ENCODE measurements around the gene KAZALD1.
A peak's percentile ranks its signal among the peaks of the same experiment; 100 is the strongest.

The KAZALD1 gene

DNA sequence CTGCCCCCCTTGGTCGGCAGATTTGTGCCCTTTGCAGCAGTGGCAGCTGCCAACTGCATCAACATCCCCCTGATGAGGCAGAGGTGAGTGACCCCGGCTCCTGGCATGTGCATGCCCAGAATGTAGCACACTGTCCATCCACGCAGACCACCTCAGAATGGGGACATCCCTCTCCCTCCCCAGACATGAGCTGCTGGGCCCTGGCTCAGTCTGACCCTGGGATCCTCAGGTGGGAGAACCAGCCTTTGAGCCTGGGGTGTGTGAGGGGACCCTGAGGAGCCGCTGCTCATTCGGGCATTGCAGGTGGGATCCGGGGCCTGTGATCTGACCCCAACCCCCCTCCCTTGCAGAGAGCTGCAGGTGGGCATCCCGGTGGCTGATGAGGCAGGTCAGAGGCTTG is 25.1 kb upstream of the KAZALD1 start:
- Mint-ChIP-seq H3K36me3 (peaks cover 79% of the 10 kb centered on the region), H3K4me1 (peaks cover 25% of the 10 kb centered on the region), H3K9me3 (no peaks in the 10 kb centered on the region), H3K27ac (peak overlapping the region; percentile 54), H3K4me3 (no peak overlapping the region)
- no peak for ATAC-seq
- DNase-seq (ENCODE audit: low spot score in 2 of 2): no peak

DNA sequence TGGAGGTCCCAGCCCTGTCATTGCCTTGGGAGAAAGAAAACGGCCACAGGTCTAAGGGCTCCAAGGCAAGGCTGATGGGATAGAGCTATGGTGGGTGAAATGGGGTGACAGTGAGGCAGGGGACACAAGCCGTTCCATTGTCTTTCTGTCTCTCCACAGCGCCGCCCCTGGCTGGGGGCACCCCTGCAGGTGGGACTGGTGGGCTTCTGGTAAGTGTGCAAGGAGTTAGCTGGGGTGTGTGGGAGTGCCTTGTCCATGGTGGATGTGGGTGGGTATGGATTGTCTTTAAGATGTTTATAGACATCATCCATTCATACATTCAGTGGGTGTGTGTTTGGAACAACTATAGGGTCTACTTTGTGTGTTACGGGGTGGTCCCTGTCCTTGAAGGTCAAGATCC is 23.3 kb upstream of the KAZALD1 start:
- ATAC-seq: no peak
- Mint-ChIP-seq H3K4me1 (peaks cover 26% of the 10 kb centered on the region), H3K4me3 (no peak overlapping the region)

DNA sequence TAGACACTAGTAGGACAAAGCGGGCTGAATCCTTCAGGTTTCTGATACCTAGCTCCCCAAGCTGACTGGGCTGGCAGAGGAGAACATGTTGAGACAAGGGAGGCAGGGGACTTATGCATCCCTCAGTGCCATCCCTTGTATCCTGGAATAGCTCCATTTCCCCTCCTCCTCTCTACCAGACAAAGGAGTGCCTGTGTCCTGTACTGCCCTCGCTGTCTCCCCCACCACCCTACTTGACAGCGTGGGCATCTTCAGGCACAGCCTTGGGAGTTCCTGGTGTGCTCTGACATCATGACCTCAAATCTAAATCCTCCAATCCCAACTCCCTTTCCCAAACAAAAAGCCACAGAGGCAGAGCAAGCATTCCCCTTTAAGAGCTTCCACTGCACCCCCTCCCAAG is 21.7 kb upstream of the KAZALD1 start:
- H3K4me1 Mint-ChIP-seq: peaks cover 24% of the 10 kb centered on the region
- ATAC-seq (no peak), DNase-seq (ENCODE audit: low spot score in 2 of 2) (no peak)
- H3K36me3 Mint-ChIP-seq: peaks cover 63% of the 10 kb centered on the region
- H3K4me3 Mint-ChIP-seq: no peak overlapping the region
- H3K27ac Mint-ChIP-seq: no peak overlapping the region
- no peaks in the 10 kb centered on the region for H3K9me3 Mint-ChIP-seq

More for the DNA sequence above, 23.3 kb upstream of the KAZALD1 start:
- peak overlapping the region; percentile 24 for H3K27ac Mint-ChIP-seq
- H3K36me3 Mint-ChIP-seq: peaks cover 75% of the 10 kb centered on the region
- DNase-seq (ENCODE audit: low spot score in 2 of 2): no peak
- no peaks in the 10 kb centered on the region for H3K9me3 Mint-ChIP-seq

DNA sequence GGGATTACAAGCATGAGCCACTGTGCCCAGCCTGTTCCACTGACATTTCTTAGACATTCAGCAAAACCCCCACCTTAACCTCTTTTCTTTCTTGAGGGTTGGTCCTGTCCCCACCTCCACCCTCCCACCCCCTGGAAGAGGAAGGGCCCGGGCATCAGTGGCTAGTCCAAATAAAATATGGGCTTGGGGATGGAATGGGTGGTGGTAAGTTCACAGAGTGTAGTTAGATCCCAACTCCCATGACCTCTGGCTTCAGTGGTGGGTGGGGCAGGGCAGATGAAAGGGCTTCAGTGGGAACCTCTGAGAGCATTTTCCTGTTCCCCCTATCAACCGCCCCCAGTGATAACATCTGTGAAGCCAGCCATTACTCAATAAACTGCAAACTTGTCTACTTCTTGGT is 20.9 kb upstream of the KAZALD1 start:
- H3K27ac Mint-ChIP-seq: no peak overlapping the region
- no peak overlapping the region for H3K4me3 Mint-ChIP-seq
- no peak for DNase-seq (ENCODE audit: low spot score in 2 of 2)
- no peaks in the 10 kb centered on the region for H3K9me3 Mint-ChIP-seq
- H3K36me3 Mint-ChIP-seq: peaks cover 55% of the 10 kb centered on the region
- no peak for ATAC-seq
- peaks cover 24% of the 10 kb centered on the region for H3K4me1 Mint-ChIP-seq

DNA sequence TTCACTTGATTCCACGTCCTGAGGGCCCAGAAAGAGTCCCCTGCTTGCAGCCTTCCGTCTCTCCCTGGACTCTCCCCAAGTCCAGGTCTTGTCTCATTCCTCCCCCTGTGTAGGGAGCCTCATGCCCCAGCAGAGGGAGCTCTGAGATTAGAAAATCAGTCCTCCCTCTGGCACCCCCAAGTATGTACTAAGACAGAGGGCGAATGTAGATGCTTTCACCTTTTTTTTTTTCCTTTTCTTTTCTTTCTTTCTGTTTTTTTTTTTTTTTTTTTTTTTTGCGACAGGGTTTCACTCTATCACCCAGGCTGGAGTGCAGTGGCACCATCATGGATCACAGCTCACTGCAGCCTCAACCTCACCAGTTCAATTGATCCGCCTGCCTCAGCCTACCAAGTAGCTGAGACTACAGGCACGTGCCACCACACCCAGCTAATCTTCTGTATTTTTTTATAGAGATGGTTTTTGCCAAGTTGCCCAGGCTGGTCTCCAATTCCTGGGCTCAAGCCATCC is 20.5 kb upstream of the KAZALD1 start:
- H3K9me3 Mint-ChIP-seq: no peaks in the 10 kb centered on the region
- peak; percentile 47 to 83 for DNase-seq (ENCODE audit: low spot score in 2 of 2)
- peak; percentile 80 for ATAC-seq
- H3K36me3 Mint-ChIP-seq: peaks cover 51% of the 10 kb centered on the region
- H3K27ac Mint-ChIP-seq: no peak overlapping the region
- peaks cover 24% of the 10 kb centered on the region for H3K4me1 Mint-ChIP-seq
- no peak overlapping the region for H3K4me3 Mint-ChIP-seq

DNA sequence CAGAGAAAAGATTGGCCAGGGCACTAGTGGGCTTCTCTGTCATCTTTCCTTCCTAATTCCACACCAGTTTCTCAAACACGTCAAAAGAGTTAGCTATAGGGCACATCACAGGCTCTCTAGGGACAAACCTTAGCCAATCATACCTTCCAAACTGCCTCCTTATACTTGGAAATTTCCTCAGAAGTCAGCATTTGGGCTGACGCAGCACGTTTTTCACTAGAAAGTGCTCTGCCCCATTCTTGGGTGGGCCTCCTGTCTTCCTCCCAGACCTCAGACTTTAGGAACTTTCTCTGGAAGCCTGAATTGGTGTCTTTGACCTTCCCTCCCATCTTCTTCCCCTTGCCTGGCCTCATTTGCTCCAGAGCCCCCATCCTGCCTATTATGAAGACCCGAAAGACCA is 19.7 kb upstream of the KAZALD1 start:
- DNase-seq (ENCODE audit: low spot score in 2 of 2) (no peak), ATAC-seq (no peak)
- Mint-ChIP-seq H3K4me3 (peak overlapping the region; percentile 93), H3K36me3 (peaks cover 43% of the 10 kb centered on the region), H3K9me3 (no peaks in the 10 kb centered on the region), H3K4me1 (peaks cover 24% of the 10 kb centered on the region), H3K27ac (peak overlapping the region; percentile 98)

DNA sequence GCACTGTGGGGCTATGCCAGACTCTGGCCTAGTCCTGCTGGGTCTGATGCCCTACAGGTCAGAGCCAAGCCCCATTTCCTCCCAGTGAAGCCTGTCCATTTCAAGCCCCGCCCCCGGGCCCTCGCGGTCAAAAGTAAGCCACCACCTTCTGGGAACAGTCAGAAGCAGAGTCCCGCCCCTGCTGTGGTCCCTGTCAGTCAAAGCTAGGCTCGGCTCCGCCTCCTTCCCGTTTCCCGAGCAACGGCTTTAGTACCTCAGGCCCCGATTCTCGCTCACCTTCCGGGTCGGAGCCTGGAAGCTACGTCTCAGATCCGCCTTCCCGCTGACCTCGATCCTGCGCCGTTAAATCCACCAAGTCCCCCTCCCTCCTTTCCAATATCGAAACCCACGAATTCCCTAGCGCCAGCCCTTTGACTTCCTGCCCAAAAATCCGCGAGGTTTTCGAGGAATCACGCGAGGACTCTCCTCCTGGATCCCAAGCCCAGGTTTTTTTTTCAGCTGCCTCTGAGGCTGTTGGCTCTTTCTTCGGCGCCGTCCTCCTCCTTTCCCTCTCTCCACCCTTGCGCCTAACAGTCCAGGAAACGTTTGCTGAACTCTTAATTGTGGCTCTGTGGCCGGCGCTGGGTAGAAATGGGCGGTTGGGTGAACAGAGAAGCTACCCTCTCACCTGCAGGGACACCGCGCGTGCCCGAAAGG is 19.0 kb upstream of the KAZALD1 start:
- no peaks in the 10 kb centered on the region for H3K9me3 Mint-ChIP-seq
- peaks cover 36% of the 10 kb centered on the region for H3K36me3 Mint-ChIP-seq
- DNase-seq (ENCODE audit: low spot score in 2 of 2): peak; percentile 78 to 95
- H3K27ac Mint-ChIP-seq: peak overlapping the region; percentile 98
- ATAC-seq: peak; percentile 97
- H3K4me3 Mint-ChIP-seq: peak overlapping the region; percentile 93
- peaks cover 24% of the 10 kb centered on the region for H3K4me1 Mint-ChIP-seq

DNA sequence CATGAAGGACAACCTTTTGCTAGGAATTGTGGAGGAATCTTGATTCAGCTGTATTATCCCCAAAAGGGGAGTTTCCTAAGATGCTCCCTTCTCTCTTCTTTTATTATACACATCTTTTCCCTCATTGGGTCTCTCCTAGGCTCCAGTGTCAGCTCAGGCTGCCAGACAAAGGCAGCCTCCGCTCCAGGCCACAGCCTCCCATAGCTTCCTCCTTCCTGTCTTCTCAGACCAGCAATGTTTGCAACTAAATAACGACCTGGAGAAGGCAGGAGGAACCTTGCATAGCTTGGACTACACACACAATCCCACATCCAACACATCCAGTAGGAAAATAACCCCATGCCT is 18.5 kb upstream of the KAZALD1 start:
- Mint-ChIP-seq H3K9me3 (no peaks in the 10 kb centered on the region), H3K4me3 (peak overlapping the region; percentile 93), H3K27ac (peak overlapping the region; percentile 98), H3K36me3 (peaks cover 31% of the 10 kb centered on the region), H3K4me1 (peaks cover 28% of the 10 kb centered on the region)
- DNase-seq (ENCODE audit: low spot score in 2 of 2): no peak
- ATAC-seq: no peak

DNA sequence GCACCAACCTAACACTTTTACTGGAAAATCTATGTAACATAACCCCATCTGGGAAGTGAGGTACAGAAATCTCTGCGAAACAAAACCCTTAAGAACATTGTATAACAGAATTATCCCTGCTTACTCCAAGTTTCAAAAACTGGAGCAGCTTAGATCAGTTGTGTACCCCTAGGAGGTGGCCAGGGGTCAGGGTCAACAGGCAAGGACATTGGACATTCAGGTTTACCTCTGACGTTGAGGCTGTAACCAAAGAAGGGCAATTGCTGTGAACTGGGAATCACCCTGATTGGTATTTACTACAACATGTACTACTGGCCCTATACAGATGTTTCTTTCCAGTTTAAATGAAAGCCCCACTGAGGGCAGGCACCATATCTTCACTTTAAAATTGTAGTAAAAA is 17.7 kb upstream of the KAZALD1 start:
- H3K4me3 Mint-ChIP-seq: no peak overlapping the region

DNA sequence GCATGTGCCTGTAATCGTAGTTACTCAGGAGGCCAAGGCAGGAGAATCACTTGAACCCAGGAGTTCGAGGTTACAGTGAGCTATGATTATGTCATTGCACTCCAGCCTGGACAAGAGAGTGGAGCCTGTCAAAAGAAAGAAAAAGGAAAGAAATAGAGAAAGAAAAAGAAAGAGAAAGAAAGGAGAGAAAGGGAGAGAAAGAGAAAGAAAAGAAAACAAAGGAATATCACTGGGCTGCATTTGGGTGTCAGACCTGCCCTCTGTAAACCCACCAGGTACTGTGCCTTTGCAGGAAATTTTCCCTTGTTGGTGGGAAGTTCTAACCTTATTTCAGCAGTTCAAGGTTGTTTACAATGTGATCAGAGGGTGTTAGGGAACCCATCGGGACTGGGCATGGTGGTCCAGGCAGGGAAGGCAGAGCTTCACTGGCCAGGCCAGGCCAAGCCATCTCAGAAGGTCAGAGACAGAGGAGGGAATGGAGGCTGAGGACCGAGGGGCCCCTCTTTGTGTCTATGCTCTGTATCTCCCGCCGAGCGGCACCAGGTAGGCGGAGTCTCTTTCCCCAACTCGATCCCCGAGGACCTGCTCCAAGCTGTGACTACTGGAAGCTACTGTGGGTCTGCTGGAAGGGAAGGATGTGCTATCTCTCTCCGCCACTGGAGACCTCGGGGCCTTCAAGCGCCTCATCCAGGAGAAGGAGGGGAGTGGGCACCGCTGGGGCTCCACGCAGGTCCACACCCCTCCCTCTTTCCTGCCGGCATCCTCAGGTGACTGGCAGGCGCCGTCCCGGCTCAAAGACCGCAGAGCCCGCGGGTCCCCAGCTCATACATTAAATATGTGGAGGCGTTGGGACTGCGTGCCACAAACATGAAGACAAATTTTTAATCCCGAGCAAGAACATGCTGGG is 15.2 kb upstream of the KAZALD1 start:
- Mint-ChIP-seq H3K27ac (no peak overlapping the region), H3K9me3 (no peaks in the 10 kb centered on the region), H3K36me3 (peaks cover 8% of the 10 kb centered on the region), H3K4me1 (peaks cover 44% of the 10 kb centered on the region), H3K4me3 (no peak overlapping the region)
- ATAC-seq: no peak
- DNase-seq (ENCODE audit: low spot score in 2 of 2): no peak

More for the DNA sequence above, 17.7 kb upstream of the KAZALD1 start:
- H3K9me3 Mint-ChIP-seq: no peaks in the 10 kb centered on the region
- H3K27ac Mint-ChIP-seq: no peak overlapping the region
- H3K4me1 Mint-ChIP-seq: peaks cover 36% of the 10 kb centered on the region
- ATAC-seq: no peak
- peaks cover 23% of the 10 kb centered on the region for H3K36me3 Mint-ChIP-seq
- DNase-seq (ENCODE audit: low spot score in 2 of 2): no peak

DNA sequence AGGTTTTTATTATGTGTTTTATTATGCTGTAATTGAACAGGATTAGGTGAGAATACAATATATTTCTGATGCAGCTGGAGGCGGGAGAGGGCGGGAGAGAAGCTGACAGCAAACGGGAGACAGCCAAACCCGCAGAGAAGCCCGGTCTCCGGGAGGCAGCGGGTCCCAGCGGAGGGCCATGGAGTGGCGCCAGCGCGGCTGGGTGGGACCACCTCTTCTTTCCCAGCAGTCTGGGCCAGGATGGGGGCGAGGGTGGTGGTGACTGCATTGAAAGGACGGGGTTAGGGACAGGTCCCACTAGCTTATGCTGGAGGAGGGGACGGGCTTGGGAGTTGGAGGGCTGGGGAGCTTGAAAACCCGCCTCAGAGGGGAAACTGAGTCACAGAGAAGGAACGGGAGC is 14.5 kb upstream of the KAZALD1 start:
- H3K4me1 Mint-ChIP-seq: peaks cover 41% of the 10 kb centered on the region
- no peak overlapping the region for H3K27ac Mint-ChIP-seq
- H3K36me3 Mint-ChIP-seq: peaks cover 8% of the 10 kb centered on the region
- DNase-seq (ENCODE audit: low spot score in 2 of 2): no peak
- H3K9me3 Mint-ChIP-seq: no peaks in the 10 kb centered on the region
- no peak overlapping the region for H3K4me3 Mint-ChIP-seq
- no peak for ATAC-seq

DNA sequence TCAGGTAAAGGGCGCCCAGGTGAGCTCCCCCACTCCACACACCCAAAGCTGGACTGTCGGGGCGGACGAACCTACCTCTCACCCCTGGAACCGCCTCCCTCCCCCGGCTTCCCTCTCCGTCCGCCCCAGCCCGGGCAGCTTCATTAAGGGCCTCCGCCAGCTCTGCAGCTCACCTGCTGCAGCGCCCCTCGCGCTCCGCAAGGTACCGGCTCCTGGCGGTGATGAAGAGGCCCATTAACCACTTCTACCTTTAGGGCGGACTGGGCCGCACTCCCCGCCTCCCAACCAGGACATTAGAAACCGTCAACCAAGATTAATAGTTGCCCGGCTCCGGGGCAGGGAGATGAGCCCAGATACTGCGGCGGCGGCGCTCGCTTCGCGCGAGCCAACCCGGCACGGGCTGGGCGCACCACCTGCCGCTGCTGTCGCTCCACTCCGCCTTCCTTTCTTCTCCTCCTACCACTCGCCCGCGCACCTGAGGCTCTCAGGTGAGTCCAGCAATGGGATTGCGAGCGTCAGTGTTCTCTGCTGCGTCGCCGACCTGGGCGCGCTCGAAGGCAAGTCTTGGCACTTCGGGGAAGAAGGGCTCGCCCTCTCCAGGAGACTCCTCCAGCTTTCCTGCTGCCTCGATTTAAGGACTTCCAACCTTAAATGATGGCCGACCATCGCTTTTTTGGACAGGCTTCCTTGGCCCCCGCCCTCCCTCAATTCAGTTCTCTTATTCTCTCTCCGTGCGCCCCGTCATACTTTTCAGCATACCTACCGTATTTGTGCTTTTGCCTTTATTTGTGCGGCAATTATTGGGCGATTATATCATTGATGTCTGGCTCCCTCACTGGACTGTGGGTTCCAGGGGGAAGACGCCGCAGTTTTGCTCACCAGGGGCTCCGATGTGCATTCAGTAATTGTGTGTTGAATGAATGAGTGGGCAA is 13.6 kb upstream of the KAZALD1 start:
- ATAC-seq (no peak), DNase-seq (ENCODE audit: low spot score in 2 of 2) (no peak)
- no peaks in the 10 kb centered on the region for H3K9me3 Mint-ChIP-seq
- no peaks in the 10 kb centered on the region for H3K36me3 Mint-ChIP-seq
- peaks cover 31% of the 10 kb centered on the region for H3K4me1 Mint-ChIP-seq
- H3K4me3 Mint-ChIP-seq: no peak overlapping the region
- no peak overlapping the region for H3K27ac Mint-ChIP-seq

DNA sequence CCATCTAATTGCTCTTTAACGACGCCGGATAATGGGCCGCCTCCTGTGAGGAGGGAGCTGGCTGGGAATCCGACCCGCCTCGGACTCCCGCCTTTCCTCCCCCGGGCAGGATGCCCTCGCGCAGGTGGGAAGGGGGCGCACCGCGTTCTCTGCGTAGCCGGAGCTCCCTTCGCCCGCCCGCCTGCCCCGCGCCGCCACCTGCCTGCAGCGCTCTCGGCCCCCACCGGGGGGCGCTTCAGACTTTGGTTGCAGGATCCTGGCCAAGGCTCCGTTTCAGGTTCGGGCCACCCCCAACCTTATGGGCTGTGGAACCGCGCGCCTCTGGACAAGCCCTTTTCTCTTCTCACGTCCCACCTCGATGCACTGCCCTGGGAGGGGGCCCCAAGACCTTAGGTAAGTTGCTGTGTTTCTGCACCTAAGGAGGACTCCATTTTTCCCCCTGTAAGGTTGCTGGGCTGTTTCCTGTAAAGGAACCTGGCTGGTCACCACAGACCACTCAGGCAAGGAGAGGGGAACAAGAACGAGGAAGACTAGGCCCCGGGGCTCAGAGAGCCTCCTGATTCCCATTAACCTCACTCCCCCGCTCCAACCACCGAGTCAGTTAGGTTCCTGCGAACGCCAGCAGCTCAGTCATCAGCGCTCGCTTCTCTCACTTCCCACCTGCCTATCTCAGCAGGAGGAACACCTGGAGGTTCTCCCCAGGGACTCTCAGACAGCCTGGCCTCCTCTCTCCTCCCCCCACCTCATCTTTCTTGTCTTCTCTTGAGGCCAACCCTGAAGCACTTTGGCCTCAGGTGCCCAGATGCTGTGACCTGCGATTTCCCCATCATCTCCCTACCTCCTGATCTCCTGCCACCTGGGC is 11.3 kb upstream of the KAZALD1 start:
- Mint-ChIP-seq H3K4me3 (peak overlapping the region; percentile 29), H3K9me3 (no peaks in the 10 kb centered on the region), H3K4me1 (peaks cover 26% of the 10 kb centered on the region), H3K36me3 (no peaks in the 10 kb centered on the region), H3K27ac (no peak overlapping the region)
- ATAC-seq: peak; percentile 86
- DNase-seq (ENCODE audit: low spot score in 2 of 2): peak; percentile 89 to 93

DNA sequence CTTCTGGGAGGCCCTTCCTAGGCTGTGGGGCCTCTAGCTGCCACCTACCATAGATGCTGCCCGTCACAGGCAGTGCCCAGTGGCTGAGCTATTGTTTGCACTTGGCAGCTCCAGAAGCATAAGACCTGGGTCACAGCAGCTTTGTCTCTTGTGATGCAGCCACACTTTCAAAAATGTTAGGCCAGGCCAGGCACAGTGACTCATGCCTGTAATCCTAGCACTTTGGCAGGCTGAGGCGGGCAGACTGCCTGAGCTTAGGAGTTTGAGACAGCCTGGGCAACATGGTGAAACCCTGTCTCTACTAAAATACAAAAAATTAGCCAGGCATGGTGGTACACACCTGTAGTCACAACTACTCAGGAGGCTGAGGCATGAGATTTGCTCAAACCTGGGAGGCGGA is 9.5 kb upstream of the KAZALD1 start:
- ATAC-seq: no peak
- Mint-ChIP-seq H3K36me3 (peaks cover 6% of the 10 kb centered on the region), H3K27ac (no peak overlapping the region), H3K4me3 (no peak overlapping the region), H3K4me1 (peaks cover 26% of the 10 kb centered on the region), H3K9me3 (no peaks in the 10 kb centered on the region)
- DNase-seq (ENCODE audit: low spot score in 2 of 2): no peak
